Tibial nerve (tissue), 4 donors: ENCODE results near the gene OR10H4. TPM values are rescaled to one million over a fixed set of nuclear protein-coding genes. Genes with fewer than 3 reads are reported as not detected.
"Not testable (repeated sequence)": the region's sequence is repeated elsewhere in the genome, so short reads cannot be mapped to it uniquely, and the experiment has no call there.

Experiments
- DNase-seq, 2 donors: peaks; one replicate each; pipeline ENCODE4 v3.0.0-alpha.2; 2019; ENCODE audit warnings: low spot score in 2 of 2
- H3K27ac ChIP-seq, 4 donors: fragments of 200-600 bp; sonication (generic) in 3 of 4; one replicate each; pipeline ENCODE4 v1.5.1; 2017 to 2019; ENCODE audit warnings: mild to moderate bottlenecking in 1 of 4
- H3K27me3 ChIP-seq, 2 donors: fragments of 200-600 bp; sonication (generic) in 1 of 2; one replicate each; pipeline versions ENCODE4 v1.5.1 to v1.6.0; 2017 to 2019
- H3K36me3 ChIP-seq, 3 donors: fragments of 200-600 bp; sonication (generic); one replicate each; pipeline ENCODE4 v1.5.1; 2018 to 2019
- H3K4me1 ChIP-seq, 4 donors: fragments of 200-600 bp; sonication (generic) in 3 of 4; one replicate each; pipeline ENCODE4 v1.5.1; 2017 to 2019
- H3K4me3 ChIP-seq, 4 donors: fragments of 200-600 bp; sonication (generic) in 3 of 4; one replicate each; pipeline ENCODE4 v1.5.1; 2017 to 2019; ENCODE audit warnings: mild to moderate bottlenecking in 1 of 4, moderate library complexity in 1 of 4
- H3K9me3 ChIP-seq, 4 donors: fragments of 200-600 bp; sonication (generic) in 3 of 4; one replicate each; pipeline ENCODE4 v1.5.1; 2017 to 2019
- CTCF ChIP-seq, 5 experiments: fragments of 200-600 bp in 3 of 5; fragments of 450-650 bp in 2 of 5; sonication (generic) in 3 of 5; IDR thresholded peaks; one replicate each; pipeline ENCODE4 v1.5.1; 2016 to 2019; ENCODE audit warnings: antibody characterized with exemption in 5 of 5, mild to moderate bottlenecking in 3 of 5, moderate library complexity in 2 of 5
- EP300 ChIP-seq, 2 donors: sonication (generic); formaldehyde crosslinking; IDR thresholded peaks; one replicate each; pipeline ENCODE4 v1.6.1; 2017; ENCODE audit warnings: antibody characterized with exemption in 2 of 2, mild to moderate bottlenecking in 1 of 2
- POLR2A ChIP-seq, 2 donors: fragments of 450-650 bp; IDR thresholded peaks; one replicate each; pipeline ENCODE4 v1.6.1; 2017; ENCODE audit warnings: antibody characterized with exemption in 2 of 2, mild to moderate bottlenecking in 2 of 2, moderate library complexity in 2 of 2
- WGBS, 2 donors: methylation state at CpG; one replicate each; pipeline ENCODE4 v1.1.5; 2018; 5-methylcytosine and 5-hydroxymethylcytosine counted together
- total RNA-seq, 4 donors: library from RNA; depleted of rRNA; stranded (reverse); fragments of >200 nt; gene quantifications; one replicate each; pipeline ENCODE4 v1.1.0, GENCODE V29; 2016

OR10H4 gene
- total RNA-seq, 4 donors from 2014 or later: not detected

GRCh38 chr19:15971224-15971780, 22.5 kb downstream of the OR10H4 start:
- peaks cover 0 to 6% (median 0%) of the 10 kb centered on the region in 4 donors for H3K9me3 ChIP-seq
- DNase-seq: no peak
- H3K4me1 ChIP-seq: no peaks in the 10 kb centered on the region
- no peak for TF ChIP-seq CTCF (IDR thresholded peaks at IDR 0.05)
- TF ChIP-seq POLR2A (IDR thresholded peaks at IDR 0.05): no peak
- TF ChIP-seq EP300 (IDR thresholded peaks at IDR 0.05): no peak
- H3K27ac ChIP-seq: no peak overlapping the region
- H3K36me3 ChIP-seq: no peaks in the 10 kb centered on the region
- 43 to 54% methylated on average over 5 of the region's 5 CpGs for WGBS, 2 donors
- H3K4me3 ChIP-seq: no peak overlapping the region
- H3K27me3 ChIP-seq: no peaks in the 10 kb centered on the region

GRCh38 chr19:15972043-15972442, 23.2 kb downstream of the OR10H4 start:
- H3K4me1 ChIP-seq, H3K36me3 ChIP-seq, H3K27ac ChIP-seq, H3K9me3 ChIP-seq, DNase-seq, H3K27me3 ChIP-seq, H3K4me3 ChIP-seq: not testable (repeated sequence)

- H3K36me3 ChIP-seq: no peaks in the 10 kb centered on the region
- DNase-seq: no peak
- peaks cover 0 to 6% (median 0%) of the 10 kb centered on the region in 4 donors for H3K9me3 ChIP-seq
- H3K4me3 ChIP-seq: no peak overlapping the region
- no peak for TF ChIP-seq EP300 (IDR thresholded peaks at IDR 0.05)
- no peak for TF ChIP-seq CTCF (IDR thresholded peaks at IDR 0.05)
- TF ChIP-seq POLR2A (IDR thresholded peaks at IDR 0.05): no peak
- H3K27me3 ChIP-seq: no peaks in the 10 kb centered on the region
- no peak overlapping the region for H3K27ac ChIP-seq
- H3K4me1 ChIP-seq: no peaks in the 10 kb centered on the region
- WGBS, 2 donors: 63 to 65% methylated on average over 5 of the region's 5 CpGs
Observed at GRCh38 chr19:15974856-15975255, 26.0 kb downstream of the OR10H4 start.

- WGBS, 2 donors: 46 to 65% methylated on average over 10 of the region's 10 CpGs
- Histone ChIP-seq H3K27me3 (no peaks in the 10 kb centered on the region), H3K36me3 (no peaks in the 10 kb centered on the region), H3K4me1 (no peaks in the 10 kb centered on the region), H3K9me3 (peaks cover 0 to 22% (median 4%) of the 10 kb centered on the region in 4 donors), H3K4me3 (no peak overlapping the region), H3K27ac (no peak overlapping the region)
- DNase-seq: no peak
- no peak for TF ChIP-seq EP300 (IDR thresholded peaks at IDR 0.05)
- TF ChIP-seq CTCF (IDR thresholded peaks at IDR 0.05): no peak
- TF ChIP-seq POLR2A (IDR thresholded peaks at IDR 0.05): no peak
Observed at GRCh38 chr19:15976836-15977689, 28.3 kb downstream of the OR10H4 start.

GRCh38 chr19:15977690-15978089, 28.9 kb downstream of the OR10H4 start:
- peaks cover 0 to 28% (median 5%) of the 10 kb centered on the region in 4 donors for H3K9me3 ChIP-seq
- H3K36me3 ChIP-seq: no peaks in the 10 kb centered on the region
- no peaks in the 10 kb centered on the region for H3K27me3 ChIP-seq
- TF ChIP-seq POLR2A (IDR thresholded peaks at IDR 0.05): no peak
- no peak for TF ChIP-seq CTCF (IDR thresholded peaks at IDR 0.05)
- no peak for TF ChIP-seq EP300 (IDR thresholded peaks at IDR 0.05)
- DNase-seq: no peak
- H3K4me3 ChIP-seq: no peak overlapping the region
- no peaks in the 10 kb centered on the region for H3K4me1 ChIP-seq
- 62 to 66% methylated on average over 7 of the region's 7 CpGs for WGBS, 2 donors
- no peak overlapping the region for H3K27ac ChIP-seq
